Neural progenitor cell (in vitro differentiated cells): Measurements from ENCODE around the gene LZTS2.

Source experiments
- CTCF ChIP-seq: fragments of 200-600 bp; sonication (generic); IDR thresholded peaks from 2 replicates; pipeline ENCODE4 v1.5.1; 2017; ENCODE audit warnings: antibody characterized with exemption, mild to moderate bottlenecking
- EZH2 ChIP-seq: fragments of 200-600 bp; sonication (generic); IDR thresholded peaks from 2 replicates; pipeline ENCODE4 v1.6.1; 2017; ENCODE audit warnings: antibody characterized with exemption, mild to moderate bottlenecking, moderate library complexity
- EZH2phosphoT487 ChIP-seq: fragments of 200-600 bp; sonication (generic); IDR thresholded peaks from 2 replicates; pipeline ENCODE4 v1.6.1; 2017; ENCODE audit warnings: antibody characterized with exemption

- TF ChIP-seq CTCF = no peak
- TF ChIP-seq EZH2 = no peak
- no peak for TF ChIP-seq EZH2phosphoT487
Measured at GRCh38 chr10:100982916-100983830, 16.4 kb upstream of the LZTS2 start.
